ENCODE measurements around the gene TCF4. TPM values are rescaled to one million over a fixed set of nuclear protein-coding genes. Genes with fewer than 3 reads are reported as not detected.

The TCF4 gene
- total RNA-seq, 1 experiment from 2014 or later: 12.5 TPM

DNA sequence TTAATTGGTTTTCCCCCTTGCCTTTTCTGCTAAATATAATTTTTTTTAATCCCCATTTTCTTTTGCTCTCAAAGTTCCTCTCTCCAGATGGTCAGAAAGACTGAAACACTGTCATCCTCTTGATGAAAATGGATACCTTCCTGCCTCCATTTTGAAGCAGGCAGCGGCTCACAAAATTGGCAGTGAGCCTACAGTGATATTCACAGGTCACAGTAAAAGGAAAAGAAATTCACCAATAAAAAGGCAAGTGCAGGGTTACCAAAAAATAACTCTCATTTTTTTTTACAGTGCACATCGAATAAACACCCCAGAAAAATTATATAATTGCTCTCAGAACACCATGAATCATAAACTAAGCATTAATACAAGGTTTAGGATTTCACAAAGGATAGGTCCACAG lies 307.5 kb downstream of the TCF4 start:
- no peak overlapping the region for H3K9ac ChIP-seq (ENCODE audit: low read length)
- ChIA-PET CTCF (no interaction called here), POLR2A (ENCODE audit: unreplicated experiment) (no interaction called here)
- no peak overlapping the region for H3K4me2 ChIP-seq (ENCODE audit: low read length)
- no peak overlapping the region for H3K4me3 ChIP-seq (ENCODE audit: low read length)
- TF ChIP-seq EZH2phosphoT487 (IDR thresholded peaks at IDR 0.05; ENCODE audit: borderline replicate concordance, low read length) (no peak), EZH2 (IDR thresholded peaks at IDR 0.05; ENCODE audit: low read length, unreplicated experiment) (no peak)
- TF ChIP-seq, protein P1, sequence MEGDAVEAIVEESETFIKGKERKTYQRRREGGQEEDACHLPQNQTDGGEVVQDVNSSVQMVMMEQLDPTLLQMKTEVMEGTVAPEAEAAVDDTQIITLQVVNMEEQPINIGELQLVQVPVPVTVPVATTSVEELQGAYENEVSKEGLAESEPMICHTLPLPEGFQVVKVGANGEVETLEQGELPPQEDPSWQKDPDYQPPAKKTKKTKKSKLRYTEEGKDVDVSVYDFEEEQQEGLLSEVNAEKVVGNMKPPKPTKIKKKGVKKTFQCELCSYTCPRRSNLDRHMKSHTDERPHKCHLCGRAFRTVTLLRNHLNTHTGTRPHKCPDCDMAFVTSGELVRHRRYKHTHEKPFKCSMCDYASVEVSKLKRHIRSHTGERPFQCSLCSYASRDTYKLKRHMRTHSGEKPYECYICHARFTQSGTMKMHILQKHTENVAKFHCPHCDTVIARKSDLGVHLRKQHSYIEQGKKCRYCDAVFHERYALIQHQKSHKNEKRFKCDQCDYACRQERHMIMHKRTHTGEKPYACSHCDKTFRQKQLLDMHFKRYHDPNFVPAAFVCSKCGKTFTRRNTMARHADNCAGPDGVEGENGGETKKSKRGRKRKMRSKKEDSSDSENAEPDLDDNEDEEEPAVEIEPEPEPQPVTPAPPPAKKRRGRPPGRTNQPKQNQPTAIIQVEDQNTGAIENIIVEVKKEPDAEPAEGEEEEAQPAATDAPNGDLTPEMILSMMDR (conservative IDR thresholded peaks at IDR 0.05; ENCODE audit: low read depth, low read length): no peak
- H3K36me3 ChIP-seq (ENCODE audit: low read depth, low read length): no peaks in the 10 kb centered on the region
- no peaks in the 10 kb centered on the region for H3F3A ChIP-seq (ENCODE audit: low read length, unreplicated experiment)
- H4K20me1 ChIP-seq (ENCODE audit: low read length): no peaks in the 10 kb centered on the region
- H3K27ac ChIP-seq (ENCODE audit: low read length): no peak overlapping the region
- no peaks in the 10 kb centered on the region for H3K79me2 ChIP-seq (ENCODE audit: low read length)
- peaks cover 4% of the 10 kb centered on the region for H3K4me1 ChIP-seq (ENCODE audit: insufficient read depth, low read length)
- H3K9me2 ChIP-seq (replicated peaks; ENCODE audit: low read length): no peaks in the 10 kb centered on the region
- no peak for ATAC-seq
- H3K9me3 ChIP-seq (ENCODE audit: low read length): no peaks in the 10 kb centered on the region
- intact Hi-C loops (cut with micrococcal nuclease): no loop called here
- BruUV-seq (replicated peaks): no TSS peak
- no peak overlapping the region for H2AFZ ChIP-seq (ENCODE audit: low read length)
- no peak for DNase-seq
- H3K27me3 ChIP-seq (ENCODE audit: low read length): no peaks in the 10 kb centered on the region

DNA sequence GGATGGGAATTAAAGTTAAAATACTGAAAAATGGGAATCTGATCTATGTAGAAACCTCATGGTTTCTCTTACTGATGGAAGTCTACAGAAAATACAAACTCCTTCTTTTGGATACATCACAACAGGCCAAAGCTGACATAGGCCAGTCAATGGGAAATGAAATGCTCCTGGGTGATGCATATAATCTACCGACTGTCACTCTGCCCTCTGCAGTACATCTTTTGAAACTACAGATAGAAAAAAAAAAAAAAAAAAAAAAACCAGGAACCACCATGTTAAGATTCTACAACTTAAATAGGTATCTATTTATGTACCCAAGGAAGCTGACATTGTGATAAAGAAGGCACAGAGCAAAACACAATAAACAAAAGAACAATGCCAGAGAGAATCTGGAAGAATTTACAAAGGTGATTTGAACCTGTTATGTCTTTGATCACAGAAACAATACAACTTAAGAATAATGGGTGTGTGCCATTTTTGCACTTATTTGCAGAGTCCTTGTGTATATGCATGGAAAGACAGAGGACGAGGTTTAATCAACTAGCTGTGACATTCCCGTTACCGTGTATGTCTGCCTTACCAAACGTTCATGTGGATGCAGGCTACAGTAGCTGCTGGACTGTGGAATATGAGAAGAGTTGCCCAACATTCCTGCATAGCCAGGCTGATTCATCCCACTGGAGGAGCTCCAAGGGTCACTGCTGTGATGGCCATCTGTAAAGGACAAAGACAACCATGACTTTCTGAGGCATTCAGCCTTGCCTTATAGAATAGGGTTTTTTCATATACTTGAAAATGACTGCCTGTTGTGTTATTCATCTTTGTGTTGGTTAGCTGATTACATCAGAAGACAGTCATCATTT lies 312.7 kb downstream of the TCF4 start:
- Histone ChIP-seq H3F3A (ENCODE audit: low read length, unreplicated experiment) (no peaks in the 10 kb centered on the region), H3K9me3 (ENCODE audit: low read length) (no peaks in the 10 kb centered on the region), H3K9me2 (replicated peaks; ENCODE audit: low read length) (no peaks in the 10 kb centered on the region), H3K4me3 (ENCODE audit: low read length) (no peak overlapping the region), H3K4me1 (ENCODE audit: insufficient read depth, low read length) (peaks cover 8% of the 10 kb centered on the region), H3K36me3 (ENCODE audit: low read depth, low read length) (no peaks in the 10 kb centered on the region), H3K4me2 (ENCODE audit: low read length) (peak overlapping the region; percentile 43; the same call in 1 of the 2 replicates), H2AFZ (ENCODE audit: low read length) (no peak overlapping the region), H3K79me2 (ENCODE audit: low read length) (no peaks in the 10 kb centered on the region), H3K9ac (ENCODE audit: low read length) (no peak overlapping the region), H3K27ac (ENCODE audit: low read length) (no peak overlapping the region), H3K27me3 (ENCODE audit: low read length) (no peaks in the 10 kb centered on the region), H4K20me1 (ENCODE audit: low read length) (no peaks in the 10 kb centered on the region)
- intact Hi-C loops (cut with micrococcal nuclease): loop anchor here (1.0 to 2.0 kb wide), 2 partner anchors 24 to 41 kb away; no protein-coding TSS in a partner anchor
- ChIA-PET CTCF (interaction anchor here (2.0 kb wide), 1 partner anchor 41 kb away, joined by 8 read pairs; no protein-coding TSS in a partner anchor), POLR2A (ENCODE audit: unreplicated experiment) (interaction anchor here (0.6 kb wide), 3 partner anchors 25 to 1455 kb away, joined by 3 to 7 read pairs (median 4); no protein-coding TSS in a partner anchor)
- no TSS peak for BruUV-seq (replicated peaks)
- DNase-seq: peak; percentile 76
- peak; percentile 95 for ATAC-seq
- TF ChIP-seq, protein P1 (conservative IDR thresholded peaks at IDR 0.05; ENCODE audit: low read depth, low read length): peak; percentile 61
- no peak for TF ChIP-seq EZH2 (IDR thresholded peaks at IDR 0.05; ENCODE audit: low read length, unreplicated experiment)
